ENCODE results near the gene TTLL12.

TTLL12 gene

GRCh38 chr22:43199541-43199940 is 12.6 kb upstream of the TTLL12 start:
- DNase-seq (ENCODE audit: low read depth) = no peak

- no peak for DNase-seq (ENCODE audit: low read depth)
Observed at GRCh38 chr22:43198936-43199335, 12.0 kb upstream of the TTLL12 start.

GRCh38 chr22:43198126-43198525 is 11.2 kb upstream of the TTLL12 start:
- no peak for DNase-seq (ENCODE audit: low read depth)

GRCh38 chr22:43197271-43197941 is 10.5 kb upstream of the TTLL12 start:
- no peak for DNase-seq (ENCODE audit: low read depth)

GRCh38 chr22:43191831-43192230 is 4.9 kb upstream of the TTLL12 start:
- no peak for DNase-seq (ENCODE audit: low read depth)

- no peak for DNase-seq (ENCODE audit: low read depth)
Observed at GRCh38 chr22:43188829-43189545, 2.1 kb upstream of the TTLL12 start.

- peak; percentile 90 for DNase-seq (ENCODE audit: low read depth)
Observed at GRCh38 chr22:43187171-43188099, 501 bp upstream of the TTLL12 start.

- DNase-seq (ENCODE audit: low read depth) = peak; percentile 33
Observed at GRCh38 chr22:43185860-43186261, 1.1 kb downstream of the TTLL12 start.

GRCh38 chr22:43183496-43184277 is 3.2 kb downstream of the TTLL12 start:
- peak; percentile 97 for DNase-seq (ENCODE audit: low read depth)

GRCh38 chr22:43182726-43183125 is 4.2 kb downstream of the TTLL12 start:
- DNase-seq (ENCODE audit: low read depth) = no peak

- no peak for DNase-seq (ENCODE audit: low read depth)
Observed at GRCh38 chr22:43182118-43182517, 4.8 kb downstream of the TTLL12 start.

GRCh38 chr22:43181321-43182076 is 5.4 kb downstream of the TTLL12 start:
- no peak for DNase-seq (ENCODE audit: low read depth)

GRCh38 chr22:43180670-43181069 is 6.3 kb downstream of the TTLL12 start:
- no peak for DNase-seq (ENCODE audit: low read depth)

- no peak for DNase-seq (ENCODE audit: low read depth)
Observed at GRCh38 chr22:43179911-43180195, 7.1 kb downstream of the TTLL12 start.

- DNase-seq (ENCODE audit: low read depth) = no peak
Observed at GRCh38 chr22:43179146-43179910, 7.6 kb downstream of the TTLL12 start.

GRCh38 chr22:43177479-43177878 is 9.5 kb downstream of the TTLL12 start:
- no peak for DNase-seq (ENCODE audit: low read depth)

- no peak for DNase-seq (ENCODE audit: low read depth)
Observed at GRCh38 chr22:43176090-43176489, 10.8 kb downstream of the TTLL12 start.

GRCh38 chr22:43174941-43175531 is 11.9 kb downstream of the TTLL12 start:
- DNase-seq (ENCODE audit: low read depth) = no peak

- no peak for DNase-seq (ENCODE audit: low read depth)
Observed at GRCh38 chr22:43173976-43174720, 12.8 kb downstream of the TTLL12 start.
